Islet precursor cell (in vitro differentiated cells): ENCODE measurements around the gene CSRNP3.
"Not testable (repeated sequence)": the region's sequence is repeated elsewhere in the genome, so short reads cannot be mapped to it uniquely, and the experiment has no call there.

Experiments used
- DNase-seq: peaks from one replicate; pipeline ENCODE4 v3.0.0-alpha.2; 2018

Gene CSRNP3

DNA sequence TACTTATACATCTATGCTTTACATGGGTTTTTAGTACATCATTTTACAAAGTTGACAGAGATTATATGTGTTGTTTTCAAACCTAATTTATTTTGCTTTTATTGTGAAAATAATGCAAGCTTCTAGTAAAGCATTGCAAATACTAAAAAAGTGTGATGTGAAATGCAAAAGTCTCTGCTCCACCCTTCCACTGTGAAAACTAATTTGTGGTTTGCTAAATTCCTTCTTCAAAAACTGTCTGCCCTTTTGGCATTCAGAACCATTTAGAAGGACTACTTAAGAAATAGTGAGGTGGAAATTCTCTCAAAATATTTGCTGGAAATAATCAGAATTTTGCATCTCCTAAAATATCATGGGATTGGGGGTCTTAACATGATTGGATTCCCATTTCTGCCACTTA is 78.4 kb downstream of the CSRNP3 start:
- no peak for DNase-seq

DNA sequence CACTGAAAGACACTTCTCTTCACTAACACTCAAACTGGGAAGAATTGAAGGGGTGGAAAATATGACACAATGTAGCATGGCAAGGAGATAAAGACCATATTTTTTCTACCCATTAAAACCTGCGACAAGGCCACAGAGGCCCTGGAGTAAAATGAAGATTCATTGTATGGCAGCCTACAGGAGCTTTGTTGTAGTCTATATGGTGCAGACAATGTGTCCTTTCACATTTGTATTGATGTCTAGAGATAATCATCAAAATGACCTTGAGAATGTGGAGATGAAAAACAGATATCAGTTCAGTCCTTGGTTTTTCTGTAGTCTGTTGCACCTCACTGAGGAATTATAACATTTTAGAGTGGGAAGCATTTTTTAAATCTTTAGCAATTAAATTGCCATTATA is 80.1 kb downstream of the CSRNP3 start:
- no peak for DNase-seq

DNA sequence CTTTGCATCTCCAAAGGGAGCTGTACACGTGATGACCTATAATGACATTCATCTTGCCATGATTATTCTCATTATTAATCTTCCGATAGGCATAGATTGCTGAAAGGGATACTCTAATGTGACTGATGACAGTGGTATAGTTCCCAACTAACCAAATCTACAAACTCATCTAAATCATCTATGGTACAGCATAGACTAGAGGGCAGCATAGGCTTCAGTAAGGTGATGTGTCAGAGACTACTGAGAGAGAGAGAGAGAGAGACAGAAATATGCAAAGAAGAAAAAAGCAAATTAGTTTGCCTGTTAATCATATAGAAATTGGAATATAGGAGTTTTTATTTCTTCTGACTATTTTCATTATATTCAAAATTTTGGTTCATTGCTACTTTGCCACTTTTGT is 89.3 kb downstream of the CSRNP3 start:
- no peak for DNase-seq

DNA sequence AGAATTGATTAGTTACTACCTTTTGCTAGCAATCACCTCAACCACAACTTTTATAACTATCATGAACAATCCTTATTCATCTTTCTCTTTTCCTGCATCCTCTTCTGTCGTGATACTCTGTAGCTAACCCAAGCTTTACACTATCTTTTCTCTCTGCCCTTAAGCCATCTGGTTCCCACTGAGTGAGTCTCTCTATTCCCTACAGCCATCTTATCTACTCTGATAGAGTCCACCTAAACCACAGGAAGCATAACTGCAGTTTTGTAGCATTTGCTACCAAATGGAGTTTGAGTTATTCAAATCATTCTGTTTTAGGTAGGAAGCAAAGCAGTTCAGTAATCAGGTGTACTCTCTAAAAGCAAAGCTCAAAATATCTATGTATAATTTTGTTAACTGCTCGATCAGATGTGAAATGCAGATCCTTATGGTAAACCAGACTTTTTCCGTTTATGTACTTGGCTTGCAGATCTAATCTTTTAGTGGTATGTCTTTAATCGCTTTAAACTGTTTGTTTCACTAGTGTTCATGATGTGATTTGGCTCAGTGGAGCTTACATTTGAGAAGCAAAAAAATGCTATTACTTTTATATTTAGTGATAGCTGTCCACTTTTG is 91.0 kb downstream of the CSRNP3 start:
- DNase-seq = no peak

DNA sequence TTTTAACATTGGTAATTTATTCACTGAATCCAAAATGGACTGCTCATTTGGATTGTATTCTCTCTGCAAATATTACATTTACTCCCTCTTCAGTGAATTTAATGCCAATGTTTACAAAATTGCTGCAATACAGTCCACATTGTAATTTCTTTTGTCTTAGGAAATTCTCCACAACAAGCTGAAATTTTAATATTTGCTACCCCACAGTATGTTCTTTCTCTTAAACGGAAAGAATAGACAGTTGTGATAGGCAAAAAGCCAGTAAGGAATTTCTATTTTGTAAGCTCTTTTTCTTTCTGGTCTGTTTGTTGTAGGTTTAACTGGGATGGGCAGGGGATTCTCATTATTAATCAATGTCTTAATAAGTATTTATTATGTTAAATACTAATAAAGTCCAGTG is 92.0 kb downstream of the CSRNP3 start:
- DNase-seq = no peak

DNA sequence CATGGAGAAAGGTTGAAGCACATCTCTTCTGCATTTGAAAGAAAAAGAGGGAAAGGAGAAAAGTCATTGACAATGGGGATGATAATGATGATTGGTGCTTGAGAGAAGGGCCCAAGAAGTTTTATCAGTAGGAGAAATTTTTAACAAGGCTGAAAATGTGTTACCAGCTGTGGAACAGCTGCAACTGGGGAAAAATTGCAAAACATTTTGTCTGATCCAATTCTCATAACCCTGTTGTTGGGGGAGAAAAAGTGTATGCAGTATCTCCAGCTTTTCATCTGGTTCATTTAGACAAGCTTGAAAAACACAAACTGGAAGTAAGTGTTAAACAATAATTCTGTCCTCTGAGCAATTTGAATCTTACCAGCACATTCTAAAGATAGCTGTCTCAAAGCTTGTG is 92.7 kb downstream of the CSRNP3 start:
- no peak for DNase-seq

DNA sequence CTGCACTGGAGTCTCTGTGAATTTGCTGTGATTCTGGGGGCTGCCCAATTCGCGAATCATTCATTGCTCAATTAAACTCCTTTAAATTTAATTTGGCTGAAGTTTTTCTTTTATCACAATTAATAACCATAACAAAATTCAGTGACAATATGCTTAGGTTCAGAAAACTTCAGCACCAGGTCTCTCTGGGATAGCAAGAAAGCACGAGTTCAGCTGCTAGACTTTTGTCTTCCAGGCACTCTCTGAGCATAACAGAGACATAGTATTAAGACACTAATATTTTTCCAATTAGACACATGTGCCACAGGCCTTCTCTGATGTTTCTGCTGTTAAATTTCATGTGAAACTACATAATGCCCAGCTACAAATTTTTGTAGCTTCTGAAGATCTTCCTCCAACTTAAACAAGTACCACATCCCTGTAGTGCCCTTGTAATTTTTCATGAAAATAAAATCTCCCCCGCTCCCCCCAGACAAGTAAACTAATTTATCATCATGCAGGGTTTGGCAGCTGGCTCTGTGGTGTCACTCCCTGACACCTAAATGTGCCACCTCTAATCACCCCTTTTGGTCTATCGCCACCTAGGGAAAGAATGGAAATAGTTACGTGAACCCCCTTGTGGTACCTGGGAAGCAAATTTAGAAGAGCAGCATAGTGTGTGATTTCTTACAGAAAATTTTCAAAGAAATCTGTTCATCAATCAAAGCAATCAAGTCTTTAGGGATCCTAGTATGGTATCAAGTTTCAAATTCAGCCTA is 94.1 kb downstream of the CSRNP3 start:
- DNase-seq = no peak

DNA sequence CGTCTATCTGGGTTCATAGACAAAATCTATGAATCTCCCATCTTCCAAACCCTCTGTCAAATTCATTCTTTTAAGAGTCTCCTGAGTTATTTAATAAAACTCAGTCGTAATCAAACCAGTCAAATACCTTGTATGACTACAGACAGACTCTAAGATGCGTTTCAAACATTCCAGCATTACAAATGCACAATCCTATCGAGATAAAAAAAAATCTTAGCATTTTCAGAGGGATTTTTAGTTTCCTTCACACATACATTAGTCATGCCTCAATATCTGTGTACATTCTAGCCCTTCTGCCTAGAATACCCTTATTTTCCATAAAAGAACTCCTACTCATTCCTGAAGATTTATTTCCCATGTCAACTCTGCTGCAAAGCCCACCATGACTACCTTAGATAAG is 96.5 kb downstream of the CSRNP3 start:
- DNase-seq = no peak

DNA sequence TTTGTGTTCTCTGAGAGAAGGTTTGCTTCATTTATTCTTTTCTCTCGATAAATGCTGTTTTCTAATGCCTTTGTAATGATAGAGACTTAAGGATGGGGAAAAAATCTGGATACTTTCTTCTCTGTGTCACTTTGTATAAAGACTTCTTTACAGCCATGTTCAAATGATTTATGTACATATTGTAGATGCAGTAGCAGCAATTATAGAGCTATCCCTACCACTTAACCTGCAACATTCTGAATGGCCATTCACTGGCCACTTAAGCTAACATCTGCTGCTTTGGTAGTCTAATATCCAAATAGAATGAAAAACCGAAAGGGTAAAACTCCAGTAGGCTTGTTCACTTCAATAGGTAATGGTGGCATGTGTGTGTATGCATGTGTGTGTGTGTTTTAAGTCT is 97.8 kb downstream of the CSRNP3 start:
- DNase-seq = no peak

DNA sequence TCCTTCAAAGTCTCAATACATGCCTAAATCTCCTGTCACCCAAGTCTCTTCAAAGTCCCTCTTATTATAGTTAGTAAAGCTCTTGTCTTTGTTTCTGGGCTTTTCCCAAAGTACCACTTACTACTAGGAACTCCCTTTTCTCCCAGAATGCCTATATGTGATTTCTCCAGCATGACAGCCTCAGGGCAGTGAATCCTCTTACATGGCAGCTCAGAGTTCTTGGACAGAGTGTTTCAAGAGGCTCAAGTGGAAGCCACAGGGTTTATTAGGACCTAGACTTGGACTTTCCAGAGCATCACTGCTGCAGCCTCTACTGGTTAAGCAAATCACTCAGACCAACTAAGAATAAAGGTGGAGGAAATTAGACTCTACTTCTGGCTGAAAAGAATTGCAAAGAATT is 98.9 kb downstream of the CSRNP3 start:
- DNase-seq = no peak

DNA sequence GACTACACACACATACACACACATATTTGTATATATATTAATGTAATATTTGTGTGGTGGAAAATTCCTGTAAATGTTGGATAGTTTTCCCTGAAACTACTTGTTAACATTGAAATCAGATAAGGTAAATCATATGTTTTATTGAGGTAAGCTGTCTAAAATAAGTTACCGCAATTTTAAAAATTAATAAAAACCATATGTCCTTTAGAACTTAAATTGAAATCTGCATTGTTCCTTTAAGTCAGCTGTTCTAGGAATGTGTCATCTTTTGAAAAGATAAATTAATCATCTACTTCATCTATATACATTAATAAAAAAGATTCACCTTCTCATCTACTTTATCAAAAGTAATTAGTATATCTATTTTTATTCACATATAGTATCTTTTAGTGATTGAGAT is 102.0 kb downstream of the CSRNP3 start:
- no peak for DNase-seq

DNA sequence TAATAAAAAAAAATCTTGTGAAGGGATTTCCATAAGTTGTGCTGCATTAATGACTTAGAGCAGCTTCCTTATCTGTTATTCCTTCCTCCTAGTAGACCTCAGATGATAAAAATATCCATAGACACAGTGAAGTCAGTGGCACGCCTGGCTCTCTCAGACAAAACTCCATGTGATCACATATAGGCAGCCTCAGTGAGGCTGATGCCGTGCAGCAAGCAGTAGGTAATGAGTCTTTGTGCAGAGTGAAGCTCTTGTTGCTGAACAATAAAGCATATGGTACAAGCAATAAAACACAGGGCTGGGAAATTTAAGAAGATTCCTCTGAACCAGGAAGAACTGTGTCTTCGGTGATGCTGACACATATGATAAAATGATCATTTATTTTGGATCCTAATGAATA is 102.7 kb downstream of the CSRNP3 start:
- no peak for DNase-seq

DNA sequence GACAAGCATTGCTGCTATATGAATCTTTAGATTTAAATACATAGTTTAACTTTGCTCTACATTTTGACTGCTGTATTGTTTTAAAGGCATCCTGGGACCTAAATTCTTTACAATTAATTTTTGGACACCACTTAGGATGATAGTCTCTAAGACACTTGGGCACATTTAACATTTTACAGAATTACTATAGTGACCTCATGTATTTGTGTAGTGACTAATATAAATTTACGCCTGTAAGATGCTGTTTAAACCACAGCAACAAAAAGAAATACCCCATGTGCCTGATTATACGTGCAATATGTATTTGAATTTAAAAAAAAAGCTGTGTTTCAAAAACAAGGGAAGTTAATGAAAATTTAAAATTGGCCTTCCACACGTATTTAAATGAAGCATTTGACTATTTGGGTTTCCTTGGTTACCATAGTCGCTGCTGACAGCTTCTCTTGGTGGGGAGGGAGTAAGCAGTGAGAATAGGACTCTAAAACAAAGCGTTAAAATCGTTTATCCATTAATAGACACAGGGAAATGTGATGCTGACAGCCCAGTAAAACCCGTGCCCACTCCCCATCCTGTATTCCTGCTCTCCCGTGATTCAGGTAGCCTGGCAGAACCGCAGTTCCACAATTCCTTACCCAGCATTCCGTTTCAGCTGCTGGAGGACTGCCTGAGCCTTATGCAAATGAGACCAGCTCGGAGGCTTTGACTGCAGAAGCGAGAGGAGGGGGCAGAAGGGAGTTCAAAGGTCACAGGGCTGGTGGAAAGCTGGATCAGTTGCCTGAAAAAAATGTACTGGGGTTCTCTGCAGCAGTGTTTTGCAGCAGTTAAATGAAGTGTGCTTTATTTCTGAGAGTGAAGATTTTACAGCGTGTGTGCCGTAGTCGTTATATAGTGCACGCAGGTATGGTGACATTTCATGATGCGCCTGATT is 104.3 kb downstream of the CSRNP3 start:
- peak; percentile 97 for DNase-seq

DNA sequence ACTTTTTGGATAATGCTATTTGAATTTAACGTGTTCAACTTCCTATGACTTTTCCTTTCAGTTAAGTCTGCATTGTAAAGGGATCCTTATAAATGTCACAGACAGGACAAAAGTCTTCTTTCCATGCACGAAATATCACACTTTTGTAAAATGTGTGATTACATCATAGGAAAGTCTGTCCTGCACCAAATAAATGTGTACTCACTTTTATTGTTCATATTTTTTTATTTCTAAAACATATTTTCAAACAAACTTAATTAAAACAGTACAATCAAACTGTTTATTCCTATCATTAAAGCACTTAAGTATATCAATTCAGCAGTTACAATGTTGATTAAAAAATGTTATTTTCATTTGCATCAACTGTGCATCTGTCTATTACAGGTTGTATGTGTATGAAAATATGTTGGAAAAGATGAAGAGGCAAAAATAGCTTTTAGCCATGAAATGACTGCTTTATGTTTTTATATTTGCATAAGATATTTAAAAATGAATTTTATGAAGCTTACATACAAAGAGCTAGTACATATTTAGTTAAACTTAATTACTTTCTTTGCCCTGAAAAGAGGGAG is 105.6 kb downstream of the CSRNP3 start:
- DNase-seq = no peak

DNA sequence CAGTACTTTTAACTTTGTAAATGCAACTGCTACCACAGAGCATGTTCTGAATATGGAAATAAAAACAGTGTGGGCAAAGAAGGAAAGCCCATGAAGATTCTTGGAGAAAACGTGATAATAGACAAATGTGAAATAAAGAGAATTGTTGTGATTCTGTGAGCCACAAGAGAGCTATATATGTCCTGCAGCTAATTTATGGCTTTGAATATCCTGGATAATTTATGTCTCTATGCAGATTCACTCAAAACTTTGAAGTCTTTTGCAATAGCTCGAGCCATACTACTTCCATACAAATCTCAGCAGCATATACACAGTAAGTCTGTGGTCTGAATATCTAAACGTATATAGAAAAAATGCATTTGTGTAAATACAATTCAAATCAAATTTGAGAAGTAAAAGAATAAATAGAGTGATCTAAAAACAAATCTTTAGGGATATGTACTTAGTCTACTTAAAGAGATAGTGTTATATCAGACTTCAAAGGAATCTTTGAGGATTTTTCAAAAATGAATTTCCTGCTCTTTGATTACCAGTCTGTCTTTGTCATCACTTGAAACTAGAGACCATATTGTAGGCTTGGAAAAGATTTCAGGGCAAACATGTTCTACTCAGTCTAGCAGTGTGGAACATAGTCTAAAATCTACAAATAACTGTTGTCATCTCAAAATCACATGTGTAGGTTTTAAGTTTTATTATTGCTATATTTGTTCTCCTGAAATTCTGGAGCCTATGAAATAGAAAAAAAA is 107.1 kb downstream of the CSRNP3 start:
- no peak for DNase-seq

DNA sequence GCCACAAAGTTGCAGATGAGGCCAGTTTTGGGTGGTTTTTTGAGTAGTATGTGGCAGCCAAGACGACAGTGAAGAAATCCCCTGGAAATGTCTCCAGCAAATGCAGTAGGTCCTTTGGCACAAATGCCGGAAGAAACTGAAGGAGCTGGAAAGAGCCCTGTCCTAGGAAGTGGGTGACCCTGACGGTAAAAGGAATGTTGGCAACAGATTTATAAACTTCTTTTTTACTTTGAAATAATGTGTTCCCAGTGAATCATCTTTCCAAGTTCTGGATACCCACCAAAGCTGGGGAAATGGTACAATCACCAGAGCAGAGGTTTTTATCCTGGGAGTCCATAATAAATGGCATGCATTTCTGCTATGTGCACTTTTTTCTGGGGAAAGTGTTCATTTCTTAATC is 112.9 kb downstream of the CSRNP3 start:
- no peak for DNase-seq

DNA sequence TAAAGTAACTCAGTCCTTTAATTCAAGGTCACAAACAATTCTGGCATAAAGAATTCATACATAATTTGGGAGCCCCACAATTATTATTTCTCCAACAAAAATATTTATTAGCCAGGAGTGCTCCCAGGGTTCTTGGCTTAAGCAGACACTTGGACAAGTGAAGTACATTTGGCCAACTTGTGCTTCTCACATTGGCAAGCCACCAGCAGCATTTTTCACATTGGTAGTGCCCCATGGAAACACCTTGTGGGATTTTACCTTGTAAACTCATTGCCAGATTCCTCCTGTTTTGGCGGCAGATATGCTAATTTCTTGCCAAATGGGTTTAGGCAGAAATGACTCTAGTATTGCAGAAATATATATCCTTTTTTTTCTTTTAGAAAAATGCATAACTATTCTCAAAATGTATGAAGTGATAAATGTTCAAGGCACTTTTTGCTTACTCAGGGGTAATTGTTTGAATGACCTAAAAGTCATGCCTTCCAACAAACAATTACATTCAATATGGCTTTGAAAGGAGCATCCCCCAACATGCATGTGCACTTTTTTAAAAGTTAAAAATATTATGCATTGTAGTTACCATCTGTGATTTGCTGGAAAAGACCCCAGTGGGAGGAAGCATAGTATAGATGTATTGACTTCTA is 113.5 kb downstream of the CSRNP3 start:
- DNase-seq = no peak

DNA sequence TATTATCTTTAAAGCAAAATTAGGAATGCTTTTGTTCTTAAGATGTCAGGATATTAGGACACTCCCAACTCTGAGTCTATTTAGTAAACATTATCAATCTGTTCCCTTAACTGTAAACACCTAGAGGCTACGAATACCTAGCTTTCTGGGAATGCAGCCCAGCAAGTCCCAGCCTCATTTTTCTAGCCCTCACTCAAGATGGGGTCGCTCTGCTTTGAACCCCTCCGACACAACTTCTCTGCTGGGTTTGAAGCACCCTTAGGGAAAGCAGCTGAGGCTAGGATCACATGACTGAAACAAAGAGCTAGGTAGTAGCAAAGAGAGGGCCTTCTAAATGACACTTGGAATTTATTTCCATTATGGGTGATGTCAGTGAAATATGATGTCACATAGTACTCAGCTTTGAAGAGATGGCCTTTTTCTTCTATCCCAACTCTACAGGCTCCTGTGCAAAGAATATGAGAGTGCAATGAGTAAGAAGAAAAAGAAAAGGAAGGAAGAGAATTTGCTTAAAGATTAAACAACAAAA is 114.7 kb downstream of the CSRNP3 start:
- DNase-seq = peak; percentile 92

DNA sequence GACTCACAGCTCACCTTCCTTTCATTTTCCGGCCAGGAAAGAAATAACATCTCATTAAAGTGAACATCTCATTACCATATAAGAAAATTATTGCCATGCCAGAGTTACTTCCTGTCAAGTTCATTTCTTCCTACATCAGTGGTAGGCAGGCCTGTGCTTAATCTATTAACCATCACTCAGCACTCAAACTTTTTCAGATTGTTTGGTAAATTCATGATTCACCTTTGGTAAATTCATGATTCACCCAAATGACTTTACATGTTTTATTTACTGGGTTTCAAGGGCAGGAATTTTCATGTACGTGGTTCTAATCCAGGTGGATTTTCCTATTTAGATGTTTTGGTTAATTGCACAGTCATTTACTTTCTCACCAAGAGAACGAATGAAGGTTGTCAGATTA is 116.5 kb downstream of the CSRNP3 start:
- DNase-seq = no peak

DNA sequence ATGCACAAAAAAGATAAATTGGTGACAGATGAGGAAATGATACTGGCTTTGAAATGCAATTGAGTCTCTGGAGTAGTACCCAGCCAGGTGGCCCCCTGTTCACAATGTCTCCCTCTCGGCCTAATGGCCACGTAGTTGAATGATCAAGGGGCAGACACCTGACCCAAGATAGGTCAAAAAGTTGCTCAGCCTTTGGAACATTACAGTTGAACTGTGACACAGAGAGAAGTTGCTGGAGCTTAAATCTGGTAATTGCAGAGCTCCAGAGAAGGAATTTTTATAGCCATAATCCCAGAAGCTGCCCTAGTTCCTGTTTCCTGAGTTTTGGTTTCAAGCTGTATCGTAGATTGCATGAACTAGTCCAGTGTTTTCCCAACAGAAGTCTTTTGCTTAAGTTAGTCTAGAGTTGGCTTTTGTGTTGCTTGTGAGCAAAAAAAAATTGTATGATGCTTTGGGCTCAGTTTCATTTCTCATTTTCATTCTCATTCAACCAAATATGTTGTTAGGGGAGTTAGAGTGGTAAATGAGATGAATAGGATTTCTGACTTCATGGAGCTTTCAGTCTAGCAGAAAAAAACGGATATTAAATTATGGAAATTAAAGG is 117.9 kb downstream of the CSRNP3 start:
- DNase-seq = no peak

DNA sequence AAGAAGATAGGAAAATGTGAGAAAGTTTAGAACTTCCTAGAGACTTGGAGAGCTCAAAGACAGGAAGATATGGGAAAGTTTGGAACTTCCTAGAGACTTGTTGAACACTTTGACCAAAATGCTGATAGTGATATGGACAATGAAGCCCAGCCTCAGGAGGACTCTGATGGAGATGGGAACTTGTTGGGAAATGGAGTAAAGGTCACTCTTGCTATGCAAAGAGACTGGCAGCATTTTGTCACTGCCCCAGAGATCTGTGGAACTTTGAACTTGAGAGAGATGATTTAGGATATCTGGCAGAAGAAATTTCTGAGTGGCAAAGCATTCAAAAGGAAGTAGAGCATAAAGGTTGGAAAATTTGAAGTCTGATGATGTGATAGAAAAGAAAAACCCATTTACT is 121.5 kb downstream of the CSRNP3 start:
- not testable (repeated sequence) for DNase-seq

DNA sequence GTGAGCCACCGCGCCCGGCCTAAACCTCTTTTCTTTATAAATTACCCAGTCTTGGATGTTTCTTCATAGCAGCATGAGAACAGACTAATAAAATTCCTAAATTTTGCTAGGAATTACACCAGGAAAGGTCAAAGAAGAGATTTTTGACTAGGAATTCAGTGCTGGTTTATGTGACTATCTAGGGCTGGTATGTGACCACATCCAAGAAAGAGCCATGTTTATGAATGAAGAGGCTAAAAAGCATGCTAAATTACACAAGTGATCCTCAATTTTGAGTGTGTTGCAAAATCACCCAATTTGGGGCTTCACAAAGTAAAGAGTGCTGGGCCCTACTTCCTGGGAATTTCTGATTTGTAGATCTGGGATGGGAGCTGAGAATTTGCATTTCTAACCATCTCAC is 123.6 kb downstream of the CSRNP3 start:
- DNase-seq = no peak
